Rectal smooth muscle tissue (tissue), 1 donor: Measurements from ENCODE around the gene SMURF1.

Source experiments
- H3K27ac ChIP-seq: one replicate; pipeline ENCODE4 v1.7.0; 2013; ENCODE audit warnings: low read depth, low read length, inconsistent platforms
- H3K27me3 ChIP-seq: one replicate; pipeline ENCODE4 v1.7.0; 2013; ENCODE audit warnings: low read length; ENCODE audit not compliant: control insufficient read depth, insufficient read depth
- H3K36me3 ChIP-seq: one replicate; pipeline ENCODE4 v1.7.0; 2013; ENCODE audit warnings: low read length; ENCODE audit not compliant: control insufficient read depth, insufficient read depth
- H3K4me1 ChIP-seq: one replicate; pipeline ENCODE4 v1.7.0; 2013; ENCODE audit warnings: low read length; ENCODE audit not compliant: control insufficient read depth, insufficient read depth
- H3K4me3 ChIP-seq: one replicate; pipeline ENCODE4 v1.7.0; 2013; ENCODE audit warnings: low read length
- H3K9ac ChIP-seq: one replicate; pipeline ENCODE4 v1.7.0; 2013; ENCODE audit warnings: low read length

The SMURF1 gene

DNA sequence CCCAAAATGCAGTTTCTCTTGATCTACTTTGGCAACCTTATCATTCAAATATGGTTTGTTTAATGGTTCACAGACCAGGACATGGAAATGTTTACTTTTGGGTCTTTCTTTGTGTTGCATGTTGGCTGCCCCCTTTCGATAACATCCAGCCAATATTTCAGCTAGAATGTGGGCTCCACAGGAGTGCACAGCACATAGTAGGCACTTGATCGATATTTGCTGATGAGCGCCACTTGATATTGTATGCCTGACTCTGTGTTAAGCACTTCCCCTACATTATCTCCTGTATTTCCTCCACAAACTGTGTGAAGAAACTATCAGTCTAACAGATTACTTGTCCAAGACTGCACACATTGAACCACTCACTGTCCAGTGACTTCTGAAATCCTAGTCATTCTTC, 60.2 kb downstream of the SMURF1 start:
- Histone ChIP-seq H3K9ac (no peak overlapping the region), H3K27me3 (no peaks in the 10 kb centered on the region), H3K36me3 (peaks cover 2% of the 10 kb centered on the region), H3K4me1 (peaks cover 3% of the 10 kb centered on the region), H3K4me3 (no peak overlapping the region), H3K27ac (no peak overlapping the region)

GRCh38 chr7:99083068-99083651, 60.7 kb downstream of the SMURF1 start:
- no peak overlapping the region for H3K27ac ChIP-seq

DNA sequence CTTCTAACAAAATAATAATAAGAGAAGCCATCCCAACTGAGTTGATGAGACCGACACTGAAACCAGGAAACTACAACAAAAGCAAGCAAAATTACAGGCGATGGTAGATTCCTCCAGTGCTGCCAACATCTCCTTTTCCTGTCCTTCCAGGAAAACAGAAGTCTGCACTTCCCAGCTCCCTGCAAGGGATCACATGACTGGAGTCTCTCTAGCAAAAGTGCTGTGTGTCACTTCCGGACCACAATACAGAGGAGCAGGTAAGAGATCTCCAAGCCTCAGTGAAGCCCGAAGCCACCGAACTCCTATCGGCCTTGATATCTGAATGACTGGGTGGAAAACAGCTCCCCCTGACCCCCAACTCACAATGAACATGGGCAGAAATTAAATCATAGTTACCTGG, 63.2 kb downstream of the SMURF1 start:
- no peaks in the 10 kb centered on the region for H3K27me3 ChIP-seq
- H3K36me3 ChIP-seq: peaks cover 2% of the 10 kb centered on the region
- no peak overlapping the region for H3K4me3 ChIP-seq
- peaks cover 3% of the 10 kb centered on the region for H3K4me1 ChIP-seq
- H3K27ac ChIP-seq: no peak overlapping the region
- H3K9ac ChIP-seq: no peak overlapping the region

More at GRCh38 chr7:99083068-99083651, 60.7 kb downstream of the SMURF1 start:
- Histone ChIP-seq H3K4me1 (peaks cover 3% of the 10 kb centered on the region), H3K36me3 (peaks cover 2% of the 10 kb centered on the region), H3K9ac (no peak overlapping the region), H3K27me3 (no peaks in the 10 kb centered on the region), H3K4me3 (no peak overlapping the region)

DNA sequence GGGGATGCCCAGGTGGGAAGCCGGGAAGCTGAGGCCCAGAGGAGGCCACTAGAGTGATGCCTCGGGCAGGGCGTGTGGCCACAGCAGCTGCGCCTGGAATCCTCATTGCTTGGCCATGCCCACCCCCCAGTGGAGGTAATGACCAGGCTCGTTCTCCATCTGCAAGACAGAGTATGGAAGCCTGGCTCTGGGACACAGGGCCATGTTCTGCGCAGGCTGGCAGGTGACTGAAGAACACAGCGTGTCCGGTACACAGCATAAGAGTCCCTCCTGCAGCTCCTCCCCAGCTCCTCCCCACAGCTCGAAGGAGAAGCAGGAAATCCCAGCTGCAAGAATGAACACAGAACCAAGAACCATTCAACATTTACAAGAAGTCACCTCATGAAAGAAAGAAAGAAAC, 64.8 kb downstream of the SMURF1 start:
- Histone ChIP-seq H3K4me1 (peaks cover 3% of the 10 kb centered on the region), H3K27ac (no peak overlapping the region), H3K4me3 (no peak overlapping the region), H3K9ac (no peak overlapping the region), H3K36me3 (peaks cover 2% of the 10 kb centered on the region), H3K27me3 (no peaks in the 10 kb centered on the region)

GRCh38 chr7:99078416-99078815, 65.5 kb downstream of the SMURF1 start:
- peaks cover 3% of the 10 kb centered on the region for H3K4me1 ChIP-seq
- no peak overlapping the region for H3K4me3 ChIP-seq
- no peaks in the 10 kb centered on the region for H3K27me3 ChIP-seq
- no peak overlapping the region for H3K27ac ChIP-seq
- peaks cover 2% of the 10 kb centered on the region for H3K36me3 ChIP-seq
- H3K9ac ChIP-seq: no peak overlapping the region

DNA sequence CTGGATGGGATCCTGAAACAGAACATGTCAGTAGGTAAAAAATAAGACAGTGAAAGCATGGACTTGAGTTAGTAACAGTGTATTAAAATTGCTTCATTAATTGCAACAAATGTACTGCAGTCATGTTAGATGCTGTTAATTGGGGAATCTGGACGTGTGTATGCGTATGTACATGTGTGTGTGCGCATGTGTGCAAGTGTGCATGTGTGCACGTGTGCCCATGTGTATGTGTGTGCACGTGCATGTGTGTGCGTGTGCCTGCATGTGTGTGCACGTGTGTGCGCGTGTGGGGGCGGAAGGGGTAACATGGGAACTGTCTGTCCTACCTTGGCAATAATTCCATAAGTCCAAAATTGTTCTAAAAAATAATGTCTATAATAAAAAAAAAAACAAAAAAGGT, 67.3 kb downstream of the SMURF1 start:
- Histone ChIP-seq H3K4me3 (no peak overlapping the region), H3K4me1 (peaks cover 3% of the 10 kb centered on the region), H3K27me3 (no peaks in the 10 kb centered on the region), H3K27ac (no peak overlapping the region), H3K36me3 (no peaks in the 10 kb centered on the region), H3K9ac (no peak overlapping the region)

GRCh38 chr7:99073839-99074446, 70.0 kb downstream of the SMURF1 start:
- Histone ChIP-seq H3K4me1 (no peaks in the 10 kb centered on the region), H3K27me3 (no peaks in the 10 kb centered on the region), H3K4me3 (no peak overlapping the region)

DNA sequence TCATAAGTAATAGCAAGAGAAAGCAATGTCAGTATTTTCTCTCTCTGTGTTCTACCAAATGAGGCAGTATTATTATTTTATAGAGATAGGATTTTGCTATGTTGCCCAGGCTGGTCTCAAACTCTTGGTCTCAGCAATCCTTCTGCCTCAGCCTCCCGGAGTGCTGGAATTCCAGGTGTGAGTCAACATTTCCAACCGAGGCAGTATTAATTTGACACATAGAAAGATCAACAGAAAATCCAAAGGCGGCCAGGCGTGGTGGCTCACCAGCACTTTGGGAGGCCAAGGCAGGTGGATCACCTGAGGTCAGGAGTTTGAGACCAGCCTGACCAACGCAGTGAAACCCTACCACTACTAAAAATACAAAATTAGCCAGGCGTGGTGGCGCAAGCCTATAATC, 71.8 kb downstream of the SMURF1 start:
- Histone ChIP-seq H3K9ac (no peak overlapping the region), H3K4me3 (no peak overlapping the region), H3K4me1 (no peaks in the 10 kb centered on the region), H3K27ac (no peak overlapping the region), H3K36me3 (no peaks in the 10 kb centered on the region), H3K27me3 (no peaks in the 10 kb centered on the region)

More at GRCh38 chr7:99073839-99074446, 70.0 kb downstream of the SMURF1 start:
- H3K9ac ChIP-seq: no peak overlapping the region
- H3K36me3 ChIP-seq: no peaks in the 10 kb centered on the region
- no peak overlapping the region for H3K27ac ChIP-seq

DNA sequence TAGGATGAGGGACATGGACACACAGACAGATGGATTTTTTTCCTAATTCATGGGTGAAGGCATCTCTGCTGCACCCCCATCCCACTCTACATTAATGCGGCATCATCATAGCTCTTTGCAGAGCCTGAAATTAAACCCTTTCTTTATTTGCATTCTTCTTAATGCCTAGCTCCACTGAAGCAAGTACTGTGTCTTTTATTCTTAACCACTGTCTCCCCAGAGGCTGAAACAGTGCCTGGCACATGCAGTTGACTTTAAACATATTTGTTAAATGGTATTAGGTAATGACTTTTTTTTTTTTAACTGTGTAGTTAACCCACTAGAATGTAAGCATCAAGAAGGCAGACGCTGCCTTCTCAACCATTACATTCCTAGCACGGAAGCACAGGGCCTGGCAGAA, 73.5 kb downstream of the SMURF1 start:
- no peaks in the 10 kb centered on the region for H3K27me3 ChIP-seq
- no peak overlapping the region for H3K4me3 ChIP-seq
- H3K9ac ChIP-seq: no peak overlapping the region
- H3K4me1 ChIP-seq: no peaks in the 10 kb centered on the region
- no peaks in the 10 kb centered on the region for H3K36me3 ChIP-seq
- H3K27ac ChIP-seq: no peak overlapping the region

DNA sequence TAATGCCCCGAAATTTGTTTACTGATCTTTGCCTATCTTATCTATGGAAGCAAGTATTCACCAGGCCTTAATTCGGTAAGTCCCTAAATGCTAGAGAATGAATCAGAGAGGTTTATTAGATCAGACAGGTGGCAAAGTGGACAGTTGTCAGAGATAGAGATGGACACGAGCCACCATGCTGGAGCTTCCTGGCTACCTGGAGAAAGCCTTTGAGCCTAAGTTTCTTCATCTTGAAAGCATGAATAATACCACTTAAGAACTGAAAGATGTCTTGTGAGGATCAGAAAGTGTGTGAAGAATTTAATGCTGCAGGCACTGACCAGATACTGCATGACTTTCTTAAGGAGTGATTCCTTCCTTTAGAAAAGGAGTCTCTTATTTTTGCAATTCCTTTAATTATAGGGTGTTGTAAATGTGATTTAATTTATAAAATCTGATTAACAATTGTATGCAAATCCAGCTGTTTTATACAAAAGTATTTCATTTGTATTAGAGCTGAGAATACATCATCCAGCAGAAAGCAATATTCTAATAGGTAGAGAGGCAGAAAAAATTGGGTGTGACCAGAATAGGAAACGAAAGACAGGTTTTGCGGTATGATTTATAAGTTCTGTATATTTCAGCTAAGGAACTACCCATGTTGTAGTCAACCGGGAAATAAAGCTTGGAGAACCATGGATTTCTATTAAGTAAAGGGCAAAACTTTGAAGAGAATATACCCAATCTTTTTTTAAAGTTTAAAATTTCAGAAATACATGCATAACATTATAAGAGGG, 82.7 kb downstream of the SMURF1 start:
- Histone ChIP-seq H3K36me3 (no peaks in the 10 kb centered on the region), H3K4me1 (no peaks in the 10 kb centered on the region), H3K4me3 (no peak overlapping the region), H3K27ac (no peak overlapping the region), H3K9ac (no peak overlapping the region), H3K27me3 (no peaks in the 10 kb centered on the region)

- H3K27me3 ChIP-seq: no peaks in the 10 kb centered on the region
- H3K36me3 ChIP-seq: peaks cover 18% of the 10 kb centered on the region
- no peak overlapping the region for H3K4me3 ChIP-seq
- H3K9ac ChIP-seq: no peak overlapping the region
- no peaks in the 10 kb centered on the region for H3K4me1 ChIP-seq
- H3K27ac ChIP-seq: no peak overlapping the region
Observed at GRCh38 chr7:99054781-99055180, 89.1 kb downstream of the SMURF1 start.

- H3K4me3 ChIP-seq: no peak overlapping the region
- peaks cover 31% of the 10 kb centered on the region for H3K36me3 ChIP-seq
- H3K27me3 ChIP-seq: no peaks in the 10 kb centered on the region
- H3K4me1 ChIP-seq: no peaks in the 10 kb centered on the region
- no peak overlapping the region for H3K9ac ChIP-seq
- H3K27ac ChIP-seq: no peak overlapping the region
Observed at GRCh38 chr7:99050971-99051370, 92.9 kb downstream of the SMURF1 start.
